Measurements from ENCODE around the gene NCAPG.

The NCAPG gene

GRCh38 chr4:17765514-17766286, 45.1 kb upstream of the NCAPG start:
- no peak overlapping the region for H3K4me3 ChIP-seq (replicated peaks; ENCODE audit: low read depth, low read length)
- no peak for TF ChIP-seq CTCF (IDR thresholded peaks at IDR 0.05; ENCODE audit: low read depth, low read length, missing control alignments)

GRCh38 chr4:17766826-17767458, 43.8 kb upstream of the NCAPG start:
- no peak for DNase-seq (ENCODE audit: extremely low read depth, low read depth)
- no peak overlapping the region for H3K4me3 ChIP-seq (replicated peaks; ENCODE audit: low read depth, low read length)
- no peak for TF ChIP-seq CTCF (IDR thresholded peaks at IDR 0.05; ENCODE audit: low read depth, low read length, missing control alignments)

More at GRCh38 chr4:17765514-17766286, 45.1 kb upstream of the NCAPG start:
- no peak for DNase-seq (ENCODE audit: extremely low read depth, low read depth)

GRCh38 chr4:17769406-17770174, 41.2 kb upstream of the NCAPG start:
- DNase-seq (ENCODE audit: extremely low read depth, low read depth) = no peak
- H3K4me3 ChIP-seq (replicated peaks; ENCODE audit: low read depth, low read length) = no peak overlapping the region
- TF ChIP-seq CTCF (IDR thresholded peaks at IDR 0.05; ENCODE audit: low read depth, low read length, missing control alignments) = no peak

- DNase-seq (ENCODE audit: extremely low read depth, low read depth) = no peak
- no peak overlapping the region for H3K4me3 ChIP-seq (replicated peaks; ENCODE audit: low read depth, low read length)
- TF ChIP-seq CTCF (IDR thresholded peaks at IDR 0.05; ENCODE audit: low read depth, low read length, missing control alignments) = no peak
Observed at GRCh38 chr4:17770845-17771244, 39.9 kb upstream of the NCAPG start.

GRCh38 chr4:17771284-17771908, 39.4 kb upstream of the NCAPG start:
- DNase-seq (ENCODE audit: extremely low read depth, low read depth) = no peak
- no peak overlapping the region for H3K4me3 ChIP-seq (replicated peaks; ENCODE audit: low read depth, low read length)
- no peak for TF ChIP-seq CTCF (IDR thresholded peaks at IDR 0.05; ENCODE audit: low read depth, low read length, missing control alignments)

- no peak overlapping the region for H3K4me3 ChIP-seq (replicated peaks; ENCODE audit: low read depth, low read length)
- TF ChIP-seq CTCF (IDR thresholded peaks at IDR 0.05; ENCODE audit: low read depth, low read length, missing control alignments) = no peak
- no peak for DNase-seq (ENCODE audit: extremely low read depth, low read depth)
Observed at GRCh38 chr4:17773135-17773698, 37.6 kb upstream of the NCAPG start.

All from HFF-Myc (cell line).